Ishikawa (cell line): ENCODE results near the gene CCDC187.

ENCODE experiments used
- CEBPB ChIP-seq: IDR thresholded peaks from 2 replicates; pipeline ENCODE4 v1.6.1; 2012
- CREB1 ChIP-seq: IDR thresholded peaks from 2 replicates; pipeline ENCODE4 v1.6.1; 2012; ENCODE audit warnings: low read depth
- EGR1 ChIP-seq: IDR thresholded peaks from 2 replicates; pipeline ENCODE4 v1.6.1; 2012
- FOXM1 ChIP-seq: IDR thresholded peaks from 2 replicates; pipeline ENCODE4 v1.6.1; 2012; ENCODE audit warnings: low read depth, borderline replicate concordance
- TCF12 ChIP-seq: IDR thresholded peaks from 2 replicates; pipeline ENCODE4 v1.6.1; 2012; ENCODE audit warnings: low read depth
- YY1 ChIP-seq: IDR thresholded peaks from 2 replicates; pipeline ENCODE4 v1.6.1; 2012; ENCODE audit warnings: low read depth
- TF ChIP-seq, protein P1 (sequence below): IDR thresholded peaks from 2 replicates; pipeline ENCODE4 v1.6.1; 2012; ENCODE audit warnings: low read depth, mild to moderate bottlenecking

DNA sequence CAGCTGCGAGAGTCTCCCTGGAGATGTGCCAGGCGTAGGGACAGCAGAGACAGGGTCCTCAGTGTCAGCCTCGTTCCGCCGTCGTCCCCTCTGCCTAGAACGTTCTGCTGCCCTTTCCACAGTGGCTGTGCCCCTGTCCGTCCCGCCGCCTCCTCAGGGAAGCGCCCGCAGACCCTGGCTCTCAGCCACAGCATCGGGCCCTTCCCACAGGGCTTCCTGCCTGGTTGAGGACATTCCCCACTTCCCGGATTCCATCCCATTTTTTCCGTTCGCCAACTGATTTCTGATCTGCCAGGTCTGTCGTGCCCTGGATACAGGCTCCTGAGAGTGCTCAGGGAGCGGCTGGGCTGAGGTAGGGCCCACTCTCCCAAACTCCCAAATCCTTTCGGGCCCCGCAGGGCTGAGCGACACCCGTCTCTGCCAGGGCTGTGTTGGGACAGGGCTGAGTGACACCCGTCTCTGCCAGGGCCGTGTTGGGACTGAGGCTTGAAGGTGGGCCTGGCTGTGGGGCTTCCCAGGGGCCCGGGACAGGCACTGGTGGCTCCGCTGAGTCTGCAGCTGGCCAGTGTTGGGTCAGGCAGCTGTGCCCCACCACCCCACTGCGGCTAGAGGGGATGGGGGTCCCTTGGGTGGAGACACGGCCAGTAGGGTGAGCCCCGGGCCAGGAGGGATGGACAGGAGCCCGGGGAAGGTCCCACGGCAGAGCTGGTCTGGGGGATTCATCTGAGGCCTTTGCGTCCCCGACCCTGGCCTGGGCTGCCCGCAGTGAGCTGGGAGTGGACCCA lies 43.8 kb upstream of the CCDC187 start:
- TF ChIP-seq, protein P1, sequence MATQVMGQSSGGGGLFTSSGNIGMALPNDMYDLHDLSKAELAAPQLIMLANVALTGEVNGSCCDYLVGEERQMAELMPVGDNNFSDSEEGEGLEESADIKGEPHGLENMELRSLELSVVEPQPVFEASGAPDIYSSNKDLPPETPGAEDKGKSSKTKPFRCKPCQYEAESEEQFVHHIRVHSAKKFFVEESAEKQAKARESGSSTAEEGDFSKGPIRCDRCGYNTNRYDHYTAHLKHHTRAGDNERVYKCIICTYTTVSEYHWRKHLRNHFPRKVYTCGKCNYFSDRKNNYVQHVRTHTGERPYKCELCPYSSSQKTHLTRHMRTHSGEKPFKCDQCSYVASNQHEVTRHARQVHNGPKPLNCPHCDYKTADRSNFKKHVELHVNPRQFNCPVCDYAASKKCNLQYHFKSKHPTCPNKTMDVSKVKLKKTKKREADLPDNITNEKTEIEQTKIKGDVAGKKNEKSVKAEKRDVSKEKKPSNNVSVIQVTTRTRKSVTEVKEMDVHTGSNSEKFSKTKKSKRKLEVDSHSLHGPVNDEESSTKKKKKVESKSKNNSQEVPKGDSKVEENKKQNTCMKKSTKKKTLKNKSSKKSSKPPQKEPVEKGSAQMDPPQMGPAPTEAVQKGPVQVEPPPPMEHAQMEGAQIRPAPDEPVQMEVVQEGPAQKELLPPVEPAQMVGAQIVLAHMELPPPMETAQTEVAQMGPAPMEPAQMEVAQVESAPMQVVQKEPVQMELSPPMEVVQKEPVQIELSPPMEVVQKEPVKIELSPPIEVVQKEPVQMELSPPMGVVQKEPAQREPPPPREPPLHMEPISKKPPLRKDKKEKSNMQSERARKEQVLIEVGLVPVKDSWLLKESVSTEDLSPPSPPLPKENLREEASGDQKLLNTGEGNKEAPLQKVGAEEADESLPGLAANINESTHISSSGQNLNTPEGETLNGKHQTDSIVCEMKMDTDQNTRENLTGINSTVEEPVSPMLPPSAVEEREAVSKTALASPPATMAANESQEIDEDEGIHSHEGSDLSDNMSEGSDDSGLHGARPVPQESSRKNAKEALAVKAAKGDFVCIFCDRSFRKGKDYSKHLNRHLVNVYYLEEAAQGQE, result no peak
- no peak for TF ChIP-seq EGR1
- no peak for TF ChIP-seq TCF12
- TF ChIP-seq YY1, result no peak
- no peak for TF ChIP-seq FOXM1
- TF ChIP-seq CREB1, result no peak
- no peak for TF ChIP-seq CEBPB
